GM18873 (cell line): ENCODE results near the gene OR4M1.
"Not testable (repeated sequence)": the region's sequence is repeated elsewhere in the genome, so short reads cannot be mapped to it uniquely, and the experiment has no call there.

Source experiments
- ATAC-seq: cut with Tn5 transposase; IDR thresholded peaks from one replicate; pipeline ENCODE4 v1.9.1; 2021; ENCODE audit warnings: mild to moderate bottlenecking, moderate library complexity, moderate number of reproducible peaks; ENCODE audit not compliant: unreplicated experiment, low FRiP score

Gene OR4M1

GRCh38 chr14:19819879-19820278 lies 46.6 kb downstream of the OR4M1 start:
- ATAC-seq: not testable (repeated sequence)

GRCh38 chr14:19821016-19821415 lies 47.7 kb downstream of the OR4M1 start:
- ATAC-seq: not testable (repeated sequence)

DNA sequence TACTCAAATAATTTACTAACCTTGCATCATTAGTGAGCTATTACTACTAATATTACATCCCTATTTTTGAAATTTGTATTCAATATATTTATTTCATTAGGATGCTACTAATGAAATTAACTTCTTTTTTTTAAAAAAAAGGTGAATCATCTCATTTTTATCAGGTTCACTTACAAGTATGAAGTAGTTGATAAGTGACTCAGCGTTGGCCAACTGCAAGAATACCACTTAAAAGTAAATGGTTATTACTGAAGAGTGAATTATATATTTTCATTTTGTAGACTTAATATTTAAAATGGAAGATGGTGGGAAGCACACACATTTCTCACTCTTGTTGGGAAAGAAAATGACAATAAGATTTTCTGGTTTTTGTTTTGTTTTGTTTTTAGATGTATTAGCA lies 49.9 kb downstream of the OR4M1 start:
- ATAC-seq: no peak

GRCh38 chr14:19823765-19824164 lies 50.5 kb downstream of the OR4M1 start:
- no peak for ATAC-seq

DNA sequence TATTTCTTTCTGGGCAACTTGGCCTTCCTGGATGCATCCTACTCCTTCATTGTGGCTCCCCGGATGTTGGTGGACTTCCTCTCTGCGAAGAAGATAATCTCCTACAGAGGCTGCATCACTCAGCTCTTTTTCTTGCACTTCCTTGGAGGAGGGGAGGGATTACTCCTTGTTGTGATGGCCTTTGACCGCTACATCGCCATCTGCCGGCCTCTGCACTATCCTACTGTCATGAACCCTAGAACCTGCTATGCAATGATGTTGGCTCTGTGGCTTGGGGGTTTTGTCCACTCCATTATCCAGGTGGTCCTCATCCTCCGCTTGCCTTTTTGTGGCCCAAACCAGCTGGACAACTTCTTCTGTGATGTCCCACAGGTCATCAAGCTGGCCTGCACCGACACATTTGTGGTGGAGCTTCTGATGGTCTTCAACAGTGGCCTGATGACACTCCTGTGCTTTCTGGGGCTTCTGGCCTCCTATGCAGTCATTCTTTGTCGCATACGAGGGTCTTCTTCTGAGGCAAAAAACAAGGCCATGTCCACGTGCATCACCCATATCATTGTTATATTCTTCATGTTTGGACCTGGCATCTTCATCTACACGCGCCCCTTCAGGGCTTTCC lies 54.4 kb downstream of the OR4M1 start:
- ATAC-seq: not testable (repeated sequence)

GRCh38 chr14:19828314-19828713 lies 55.0 kb downstream of the OR4M1 start:
- ATAC-seq: no peak
